HG03064 (cell line): ENCODE data around the gene REST.
"Not testable (repeated sequence)": the region's sequence is repeated elsewhere in the genome, so short reads cannot be mapped to it uniquely, and the experiment has no call there.

ENCODE experiments used
- ATAC-seq: cut with Tn5 transposase; IDR thresholded peaks from one replicate; pipeline ENCODE4 v1.9.1; 2021; ENCODE audit warnings: low read depth; ENCODE audit not compliant: unreplicated experiment

REST gene

DNA sequence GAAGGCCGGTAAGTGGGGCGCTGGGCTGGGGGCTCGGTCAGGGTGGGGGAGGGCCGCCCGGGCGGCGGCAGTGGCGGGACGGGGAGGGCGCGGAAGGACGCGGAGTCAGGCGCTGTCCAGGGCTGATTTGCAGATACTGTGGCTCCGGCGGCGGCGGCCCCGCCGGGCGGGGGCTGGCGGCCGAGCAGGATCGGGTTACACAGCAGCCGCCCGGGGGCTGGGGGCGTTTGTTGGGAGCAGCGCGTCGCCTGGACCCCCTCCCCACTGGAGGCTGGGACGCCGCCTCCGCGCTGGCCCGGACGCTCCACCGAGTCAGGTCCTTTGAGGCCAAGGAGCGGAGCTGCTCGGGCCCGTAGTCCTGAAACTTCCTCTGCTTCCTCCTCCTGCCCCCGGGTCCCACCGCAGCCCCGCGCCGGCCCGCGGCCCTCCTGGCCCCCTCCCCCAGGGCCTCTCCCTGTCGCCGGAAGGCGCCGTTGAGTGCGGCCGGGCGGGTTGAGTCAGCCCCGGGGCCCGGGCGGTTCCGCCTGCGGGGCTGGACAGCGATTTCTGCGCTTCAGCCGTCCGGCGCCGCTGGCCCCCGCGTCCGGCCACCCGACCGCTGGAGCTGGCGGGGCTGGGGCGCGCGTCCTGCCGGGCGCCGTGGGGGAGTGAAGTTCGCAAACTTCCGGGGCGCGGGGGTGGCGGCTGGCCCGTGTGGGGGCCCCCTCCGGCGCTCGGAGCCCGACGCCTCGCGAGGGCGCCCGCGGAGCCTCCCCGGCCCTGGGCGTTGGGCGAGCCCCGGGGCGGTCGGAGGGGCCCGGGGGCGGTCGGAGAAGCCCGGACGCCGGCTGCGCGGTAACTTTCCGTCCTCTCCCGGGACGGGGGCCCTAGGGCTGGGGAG, 746 bp downstream of the REST start:
- peak; percentile 51 for ATAC-seq

DNA sequence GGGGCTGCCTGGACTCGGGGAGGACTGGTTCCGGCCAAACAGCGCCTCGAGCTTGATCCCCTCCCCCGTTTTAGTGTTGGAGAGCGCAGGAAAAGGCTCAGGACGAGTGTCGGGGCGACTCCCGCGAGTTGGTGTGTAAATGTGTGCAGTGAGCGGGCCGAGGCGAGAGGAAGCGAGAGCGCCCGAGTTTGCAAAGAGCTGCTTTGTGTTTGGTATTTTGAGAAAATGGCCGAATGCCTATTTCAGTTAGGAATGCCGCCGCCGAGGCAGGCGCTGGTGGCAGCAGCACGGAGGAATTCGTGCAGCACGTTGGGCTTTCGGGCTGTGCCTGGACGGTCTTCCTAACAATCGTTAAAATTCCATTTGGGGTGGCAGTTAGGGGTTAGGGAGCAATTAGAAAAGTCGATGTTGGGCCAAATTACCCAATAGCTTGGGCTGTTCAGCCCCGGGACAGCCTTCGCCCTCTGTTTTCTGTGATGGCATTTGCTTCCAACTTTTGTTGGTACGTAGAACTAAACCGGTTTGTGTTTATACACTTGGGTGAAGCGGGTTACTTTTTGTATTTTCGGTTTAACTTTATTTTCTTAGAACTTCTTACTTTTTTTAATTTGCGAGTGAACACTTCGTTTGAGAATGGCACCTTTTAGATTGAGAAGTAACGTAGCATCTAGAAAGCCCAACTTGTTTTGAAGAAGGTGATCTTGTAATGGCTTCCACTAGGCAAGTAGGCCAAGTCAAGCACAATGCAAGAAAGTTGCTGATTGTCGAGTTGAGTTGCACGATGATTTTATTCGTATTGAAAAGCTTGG, 1.6 kb downstream of the REST start:
- ATAC-seq: peak; percentile 23

- ATAC-seq: no peak
Measured at GRCh38 chr4:56910172-56910967, 2.7 kb downstream of the REST start.

DNA sequence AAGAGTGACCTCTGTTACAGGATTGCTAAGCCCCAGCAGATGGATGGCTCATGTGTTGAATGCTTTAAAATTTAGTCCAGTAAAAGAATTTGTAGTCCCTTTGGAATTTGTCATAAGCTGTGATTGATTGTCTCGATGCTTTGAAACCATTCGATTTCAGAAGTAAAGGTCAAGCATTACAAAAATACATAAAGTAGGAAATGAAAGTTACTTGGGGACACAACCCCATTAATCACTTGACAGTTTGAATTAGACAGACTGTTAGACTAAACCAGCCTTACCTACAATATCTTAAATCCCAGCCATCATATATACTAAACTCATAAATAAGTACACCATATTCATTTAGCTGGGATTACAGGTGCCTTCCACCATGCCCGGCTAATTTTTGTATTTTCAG, 6.6 kb downstream of the REST start:
- no peak for ATAC-seq

DNA sequence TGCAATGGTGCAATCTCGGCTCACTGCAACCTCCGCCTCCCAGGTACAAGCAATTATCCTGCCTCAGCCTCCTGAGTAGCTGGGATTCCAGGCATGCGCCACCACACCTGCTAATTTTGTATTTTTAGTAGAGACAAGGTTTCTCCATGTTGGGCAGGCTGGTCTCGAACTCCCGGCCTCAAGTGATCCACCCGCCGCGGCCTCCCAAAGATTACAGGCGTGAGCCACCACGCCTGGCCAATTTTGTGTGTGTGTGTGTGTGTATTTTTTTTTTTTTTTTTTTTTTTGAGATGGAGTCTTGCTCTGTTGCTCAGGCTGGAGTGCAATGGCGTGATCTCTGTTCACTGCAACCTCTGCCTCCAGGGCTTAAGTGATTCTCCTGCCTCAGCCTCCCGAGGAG, 7.3 kb downstream of the REST start:
- ATAC-seq: not testable (repeated sequence)

DNA sequence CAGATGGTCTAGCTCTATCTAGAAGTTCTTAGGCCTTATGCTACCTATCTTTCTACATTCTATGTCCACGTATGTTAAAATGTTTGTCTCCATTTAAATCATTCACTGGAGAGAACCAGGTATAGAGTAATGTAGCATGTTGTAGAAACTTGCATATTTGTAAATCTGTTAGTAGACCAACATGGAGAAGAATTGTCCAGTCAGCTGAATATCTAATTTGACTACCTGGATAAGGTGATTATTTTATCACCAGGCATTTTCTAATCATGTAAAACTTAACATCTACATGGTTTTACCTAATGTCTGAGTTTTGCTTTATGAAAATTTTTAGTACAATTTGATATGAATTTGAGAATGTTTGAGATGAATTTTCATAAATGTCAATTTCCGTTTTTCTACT, 19.5 kb downstream of the REST start:
- no peak for ATAC-seq

GRCh38 chr4:56930638-56931037, 22.9 kb downstream of the REST start:
- ATAC-seq: no peak

GRCh38 chr4:56931924-56932323, 24.2 kb downstream of the REST start:
- ATAC-seq: no peak

- ATAC-seq: no peak
Measured at GRCh38 chr4:56937262-56937661, 29.6 kb downstream of the REST start.

- not testable (repeated sequence) for ATAC-seq
Measured at GRCh38 chr4:56939826-56940225, 32.1 kb downstream of the REST start.

- no peak for ATAC-seq
Measured at GRCh38 chr4:56940403-56940802, 32.7 kb downstream of the REST start.

GRCh38 chr4:56940971-56941370, 33.3 kb downstream of the REST start:
- ATAC-seq: no peak

DNA sequence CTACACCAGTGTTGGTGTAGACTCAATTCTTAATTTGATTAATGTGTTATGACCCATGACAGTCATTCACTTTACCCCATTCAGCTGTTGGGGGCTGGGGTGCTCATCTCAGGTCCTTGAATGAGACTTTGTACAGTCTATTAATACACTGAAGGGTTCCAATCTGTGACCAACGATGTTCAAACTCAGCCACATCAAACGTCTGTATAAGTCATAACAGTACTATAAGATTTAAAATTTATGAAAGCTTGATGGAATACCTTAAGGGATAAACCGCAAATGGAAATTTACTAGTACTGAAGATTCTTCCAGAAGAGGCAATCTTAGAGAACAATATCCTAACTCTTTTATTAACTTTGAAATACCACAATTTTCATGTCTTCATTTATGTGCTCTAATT, 33.7 kb downstream of the REST start:
- ATAC-seq: no peak

DNA sequence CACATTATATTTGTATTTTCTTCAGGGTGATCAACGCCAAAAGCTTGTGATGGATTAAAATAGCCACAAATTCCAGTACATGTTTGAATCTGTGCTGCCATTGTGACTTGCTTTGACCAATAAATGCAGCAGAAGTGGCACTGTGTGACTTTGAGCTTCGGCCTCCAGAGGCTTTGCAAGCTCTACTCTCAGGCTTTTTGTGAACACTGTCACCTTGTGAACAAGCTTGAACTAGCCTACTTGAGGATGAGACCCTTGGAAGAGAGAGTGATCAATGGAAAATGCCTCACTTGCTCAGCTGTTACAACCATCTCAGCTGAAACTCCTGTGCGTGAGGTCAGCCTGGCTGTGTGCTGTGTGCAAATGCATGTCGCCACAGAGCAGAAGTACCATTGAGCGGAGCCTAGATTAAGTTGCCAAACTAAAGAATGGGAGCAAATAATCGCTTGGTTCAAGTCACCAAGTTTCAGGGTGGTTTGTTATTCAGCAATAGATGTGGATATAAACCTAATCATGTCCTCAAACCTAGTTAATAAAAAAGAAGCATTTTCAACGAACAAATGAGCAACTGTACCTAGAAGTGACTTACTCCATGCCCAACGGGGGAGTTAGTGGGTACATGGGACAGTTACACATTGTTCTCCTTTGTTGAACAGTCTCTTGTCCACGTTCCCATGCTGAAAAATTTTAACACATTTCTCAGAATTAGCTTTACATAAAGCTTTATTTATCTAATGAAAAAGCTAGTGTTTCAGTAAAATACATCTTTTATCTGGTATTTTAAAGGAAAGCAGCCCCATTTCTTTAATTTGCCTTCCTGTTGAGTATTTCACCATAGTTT, 46.2 kb downstream of the REST start:
- ATAC-seq: no peak

DNA sequence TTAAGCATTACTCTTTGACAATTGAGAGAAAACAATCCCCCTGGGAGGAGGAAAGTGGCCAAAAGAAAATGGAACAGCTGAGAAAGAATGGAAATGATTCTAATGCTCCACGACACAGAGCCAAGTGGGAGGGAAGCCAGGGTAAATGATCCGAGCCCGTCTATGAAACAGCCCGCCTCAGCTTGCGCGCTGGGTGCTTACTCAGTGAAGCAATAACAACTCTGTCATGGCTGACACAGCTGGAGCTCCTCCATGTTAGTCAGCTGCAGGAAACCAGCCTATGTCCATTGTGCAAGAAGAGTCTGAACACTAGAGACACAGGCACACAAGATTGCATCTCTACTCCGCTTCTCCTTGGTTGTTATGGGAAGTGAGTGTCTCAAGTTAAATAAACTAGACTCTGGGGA, 50.4 kb downstream of the REST start:
- ATAC-seq: no peak

GRCh38 chr4:56959100-56959499, 51.4 kb downstream of the REST start:
- no peak for ATAC-seq

DNA sequence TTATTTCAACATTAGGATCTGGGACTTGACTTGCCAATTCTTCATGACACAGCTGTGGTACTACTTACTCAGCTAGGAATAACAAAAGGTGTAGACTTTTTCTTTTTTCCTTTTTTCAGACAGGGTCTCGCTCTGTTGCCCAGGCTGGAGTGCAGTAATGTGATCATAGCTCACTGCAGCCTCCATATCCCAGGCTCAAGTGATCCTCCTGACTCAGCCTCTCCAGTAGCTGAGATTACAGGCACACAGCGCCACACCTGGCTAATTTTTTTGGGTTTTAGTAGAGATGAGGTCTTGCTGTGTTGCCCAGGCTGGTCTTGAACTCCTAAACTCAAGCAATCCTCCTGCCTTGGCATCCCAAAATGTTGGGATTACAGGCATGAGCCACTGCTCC, 53.4 kb downstream of the REST start:
- no peak for ATAC-seq

GRCh38 chr4:56971383-56971782, 63.7 kb downstream of the REST start:
- no peak for ATAC-seq

DNA sequence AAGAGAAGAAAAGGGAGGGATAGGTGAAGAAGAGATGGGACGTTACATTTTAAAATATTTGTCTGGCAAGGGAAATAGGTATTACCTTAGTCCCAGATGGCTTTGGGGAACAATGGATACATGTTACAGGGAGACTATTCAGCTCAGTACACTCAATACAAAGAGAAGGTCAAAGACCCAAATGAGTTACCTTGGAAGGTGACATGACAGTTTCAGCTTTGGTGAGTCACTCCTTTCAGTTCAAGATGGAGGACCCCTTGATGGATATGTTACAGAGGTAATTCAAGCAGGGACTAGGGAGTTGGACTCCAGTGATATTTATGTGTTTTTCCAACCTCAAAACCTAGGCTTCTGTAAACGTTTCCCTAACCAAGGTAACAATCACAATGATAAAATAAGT, 64.7 kb downstream of the REST start:
- no peak for ATAC-seq

- no peak for ATAC-seq
Measured at GRCh38 chr4:56972809-56973208, 65.1 kb downstream of the REST start.
